Measurements from ENCODE around the gene ATP10A.
A peak's percentile ranks its signal among the peaks of the same experiment; 100 is the strongest.

Gene ATP10A

GRCh38 chr15:25711691-25712090 lies 151.4 kb downstream of the ATP10A start:
- Histone ChIP-seq H3K4me1 (ENCODE audit: insufficient read depth, low read length, severe bottlenecking) (no peaks in the 10 kb centered on the region), H3K9me3 (ENCODE audit: low read length) (no peaks in the 10 kb centered on the region), H3K79me2 (ENCODE audit: insufficient read depth, low read length) (no peaks in the 10 kb centered on the region), H3K36me3 (ENCODE audit: insufficient read depth, low read length) (no peaks in the 10 kb centered on the region), H3K9me2 (ENCODE audit: low read depth, low read length) (no peaks in the 10 kb centered on the region), H3K4me2 (ENCODE audit: low read length) (no peak overlapping the region), H4K20me1 (ENCODE audit: insufficient read depth, low read length) (no peaks in the 10 kb centered on the region), H3K4me3 (ENCODE audit: low read depth, low read length, poor library complexity, severe bottlenecking) (no peak overlapping the region), H3K9ac (ENCODE audit: low read length) (no peak overlapping the region), H2AFZ (ENCODE audit: low read length) (no peak overlapping the region), H3K27me3 (ENCODE audit: insufficient read depth, low read length) (no peaks in the 10 kb centered on the region), H3F3A (ENCODE audit: insufficient read depth, low read length) (no peaks in the 10 kb centered on the region), H3K27ac (ENCODE audit: low read depth, low read length, poor library complexity, severe bottlenecking) (no peak overlapping the region)
- TF ChIP-seq CTCF (IDR thresholded peaks at IDR 0.05; ENCODE audit: low read length): no peak
- no peak for TF ChIP-seq EZH2 (IDR thresholded peaks at IDR 0.05; ENCODE audit: borderline replicate concordance, low read length)

- no peaks in the 10 kb centered on the region for H3F3A ChIP-seq (ENCODE audit: insufficient read depth, low read length)
These were observed 152.0 kb downstream of the ATP10A start for GRCh38 chr15:25711164-25711563.

GRCh38 chr15:25710184-25710583 lies 152.9 kb downstream of the ATP10A start:
- Histone ChIP-seq H3K9ac (ENCODE audit: low read length) (no peak overlapping the region), H3K27me3 (ENCODE audit: insufficient read depth, low read length) (no peaks in the 10 kb centered on the region), H3K4me3 (ENCODE audit: low read depth, low read length, poor library complexity, severe bottlenecking) (no peak overlapping the region), H3K4me1 (ENCODE audit: insufficient read depth, low read length, severe bottlenecking) (no peaks in the 10 kb centered on the region), H4K20me1 (ENCODE audit: insufficient read depth, low read length) (no peaks in the 10 kb centered on the region), H3K27ac (ENCODE audit: low read depth, low read length, poor library complexity, severe bottlenecking) (no peak overlapping the region), H2AFZ (ENCODE audit: low read length) (no peak overlapping the region), H3K9me3 (ENCODE audit: low read length) (no peaks in the 10 kb centered on the region), H3F3A (ENCODE audit: insufficient read depth, low read length) (no peaks in the 10 kb centered on the region), H3K9me2 (ENCODE audit: low read depth, low read length) (no peaks in the 10 kb centered on the region), H3K79me2 (ENCODE audit: insufficient read depth, low read length) (no peaks in the 10 kb centered on the region), H3K4me2 (ENCODE audit: low read length) (no peak overlapping the region), H3K36me3 (ENCODE audit: insufficient read depth, low read length) (no peaks in the 10 kb centered on the region)
- TF ChIP-seq EZH2 (IDR thresholded peaks at IDR 0.05; ENCODE audit: borderline replicate concordance, low read length) (no peak), CTCF (IDR thresholded peaks at IDR 0.05; ENCODE audit: low read length) (peak; percentile 82)

More at GRCh38 chr15:25711164-25711563, 152.0 kb downstream of the ATP10A start:
- Histone ChIP-seq H3K27ac (ENCODE audit: low read depth, low read length, poor library complexity, severe bottlenecking) (no peak overlapping the region), H3K4me3 (ENCODE audit: low read depth, low read length, poor library complexity, severe bottlenecking) (no peak overlapping the region), H3K36me3 (ENCODE audit: insufficient read depth, low read length) (no peaks in the 10 kb centered on the region), H3K9me2 (ENCODE audit: low read depth, low read length) (no peaks in the 10 kb centered on the region), H3K4me1 (ENCODE audit: insufficient read depth, low read length, severe bottlenecking) (no peaks in the 10 kb centered on the region), H3K79me2 (ENCODE audit: insufficient read depth, low read length) (no peaks in the 10 kb centered on the region), H3K9ac (ENCODE audit: low read length) (no peak overlapping the region), H2AFZ (ENCODE audit: low read length) (no peak overlapping the region), H3K4me2 (ENCODE audit: low read length) (no peak overlapping the region), H3K9me3 (ENCODE audit: low read length) (no peaks in the 10 kb centered on the region), H3K27me3 (ENCODE audit: insufficient read depth, low read length) (no peaks in the 10 kb centered on the region), H4K20me1 (ENCODE audit: insufficient read depth, low read length) (no peaks in the 10 kb centered on the region)
- TF ChIP-seq EZH2 (IDR thresholded peaks at IDR 0.05; ENCODE audit: borderline replicate concordance, low read length) (no peak), CTCF (IDR thresholded peaks at IDR 0.05; ENCODE audit: low read length) (no peak)
